IPS DF 19.7 (cell line): Measurements from ENCODE around the gene KRT9.

Experiments used
- DNase-seq: peaks from one replicate; pipeline ENCODE4 v3.0.0-alpha.2; 2013; ENCODE audit warnings: low read depth, low spot score

KRT9 gene

GRCh38 chr17:41530062-41531048, 41.5 kb downstream of the KRT9 start:
- DNase-seq, result no peak

- no peak for DNase-seq
Measured at GRCh38 chr17:41529491-41529915, 42.4 kb downstream of the KRT9 start.

GRCh38 chr17:41528959-41529353, 42.9 kb downstream of the KRT9 start:
- DNase-seq, result no peak

- DNase-seq, result no peak
Measured at GRCh38 chr17:41527063-41528023, 44.5 kb downstream of the KRT9 start.

DNA sequence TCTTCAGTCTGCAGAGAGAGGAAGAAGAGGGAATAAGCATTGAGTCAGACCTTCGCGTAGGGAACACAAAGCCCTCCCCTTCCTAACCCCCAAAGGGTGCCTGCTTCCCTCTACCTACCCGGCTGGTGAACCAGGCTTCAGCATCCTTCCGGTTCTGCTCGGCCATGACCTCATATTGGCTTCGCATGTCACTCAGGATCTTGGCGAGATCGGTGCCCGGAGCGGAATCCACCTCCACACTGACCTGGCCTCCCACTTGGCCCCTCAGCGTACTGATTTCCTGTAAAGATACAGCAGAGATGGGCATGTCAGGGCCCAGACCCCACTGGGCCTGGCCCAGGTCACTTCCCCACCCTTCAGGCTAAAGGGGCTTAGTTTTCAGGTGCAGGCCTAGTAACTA, 47.6 kb downstream of the KRT9 start:
- no peak for DNase-seq

- DNase-seq, result no peak
Measured at GRCh38 chr17:41523787-41524186, 48.1 kb downstream of the KRT9 start.

- no peak for DNase-seq
Measured at GRCh38 chr17:41523225-41523593, 48.6 kb downstream of the KRT9 start.

DNA sequence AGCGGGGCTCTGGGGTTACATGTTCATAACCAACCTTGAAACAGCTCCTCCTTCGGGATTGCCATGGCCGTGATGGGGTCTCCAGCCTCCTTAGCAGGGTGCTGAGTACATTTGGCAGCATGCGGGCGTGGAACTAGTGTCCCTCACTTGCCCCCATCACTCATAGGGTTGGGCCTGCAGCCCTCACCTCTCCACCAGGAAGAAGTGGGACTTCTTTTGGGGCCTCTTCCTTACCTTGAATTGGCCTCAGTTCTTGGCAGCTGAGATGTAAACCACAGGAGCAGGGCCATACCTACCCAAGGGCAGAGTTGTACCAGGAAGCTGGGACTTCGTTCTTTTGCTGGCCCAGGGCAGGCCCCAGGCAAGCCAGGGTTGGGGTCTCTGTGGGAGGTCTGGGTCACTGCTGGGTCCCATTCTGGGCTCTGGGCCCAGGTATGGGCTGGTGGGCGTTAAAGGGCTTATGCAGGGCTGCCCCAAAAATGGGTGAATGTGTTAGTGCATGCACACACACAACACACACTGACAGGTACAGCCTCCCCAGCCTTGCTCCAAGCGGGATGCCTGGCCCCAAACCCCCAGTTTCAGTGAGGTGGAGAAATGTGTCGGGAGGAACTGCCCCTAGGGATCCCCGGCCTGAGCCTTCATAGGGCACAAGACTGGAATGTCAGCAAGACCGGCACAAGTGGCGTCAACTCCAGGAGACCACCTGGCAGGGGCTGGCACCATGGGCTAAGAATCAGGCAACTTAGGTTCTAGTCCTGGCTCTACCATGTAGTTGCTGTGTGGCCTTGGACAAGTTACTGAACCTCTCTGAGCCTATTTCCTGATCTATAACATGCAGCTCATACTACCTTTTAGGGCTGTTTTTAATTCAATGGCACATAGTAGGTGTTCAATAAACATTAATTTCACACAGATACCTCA, 49.3 kb downstream of the KRT9 start:
- DNase-seq, result no peak

- DNase-seq, result no peak
Measured at GRCh38 chr17:41521574-41522261, 50.1 kb downstream of the KRT9 start.

- DNase-seq, result no peak
Measured at GRCh38 chr17:41520821-41521521, 50.9 kb downstream of the KRT9 start.

DNA sequence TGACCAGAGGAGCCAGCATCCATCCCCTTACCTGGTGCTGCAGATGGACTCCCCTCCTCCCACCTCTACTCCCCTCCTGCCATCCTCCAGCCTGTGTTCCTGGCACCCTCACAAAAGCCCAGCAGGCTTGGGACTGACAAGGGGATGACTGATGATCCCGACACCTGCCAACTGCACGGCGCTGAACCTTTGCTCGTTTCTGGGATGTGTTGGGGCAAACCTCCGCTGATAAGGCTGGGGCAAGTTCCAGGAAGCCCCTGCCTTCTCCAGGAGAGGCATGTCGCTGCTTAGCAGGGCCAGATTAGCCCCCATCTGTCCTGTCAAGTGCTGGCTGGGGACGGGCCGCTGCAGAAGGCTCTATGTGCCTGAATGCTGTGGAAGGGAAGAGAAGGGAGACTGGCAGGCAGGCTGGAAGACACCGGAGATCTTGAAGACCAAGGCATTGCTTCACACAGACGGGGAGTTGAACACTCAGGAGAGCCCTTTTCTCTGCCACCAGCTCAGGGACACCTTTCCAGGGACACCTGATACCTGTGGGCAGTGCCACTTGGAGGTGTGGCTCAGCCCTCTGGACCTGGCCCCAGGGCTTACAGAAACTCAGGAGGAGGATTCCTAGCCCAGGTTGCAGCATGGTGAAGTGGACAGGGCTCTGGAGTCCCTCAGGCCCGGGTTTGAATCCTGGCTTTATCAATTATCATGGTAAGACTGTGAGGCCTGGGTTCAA, 52.2 kb downstream of the KRT9 start:
- no peak for DNase-seq

DNA sequence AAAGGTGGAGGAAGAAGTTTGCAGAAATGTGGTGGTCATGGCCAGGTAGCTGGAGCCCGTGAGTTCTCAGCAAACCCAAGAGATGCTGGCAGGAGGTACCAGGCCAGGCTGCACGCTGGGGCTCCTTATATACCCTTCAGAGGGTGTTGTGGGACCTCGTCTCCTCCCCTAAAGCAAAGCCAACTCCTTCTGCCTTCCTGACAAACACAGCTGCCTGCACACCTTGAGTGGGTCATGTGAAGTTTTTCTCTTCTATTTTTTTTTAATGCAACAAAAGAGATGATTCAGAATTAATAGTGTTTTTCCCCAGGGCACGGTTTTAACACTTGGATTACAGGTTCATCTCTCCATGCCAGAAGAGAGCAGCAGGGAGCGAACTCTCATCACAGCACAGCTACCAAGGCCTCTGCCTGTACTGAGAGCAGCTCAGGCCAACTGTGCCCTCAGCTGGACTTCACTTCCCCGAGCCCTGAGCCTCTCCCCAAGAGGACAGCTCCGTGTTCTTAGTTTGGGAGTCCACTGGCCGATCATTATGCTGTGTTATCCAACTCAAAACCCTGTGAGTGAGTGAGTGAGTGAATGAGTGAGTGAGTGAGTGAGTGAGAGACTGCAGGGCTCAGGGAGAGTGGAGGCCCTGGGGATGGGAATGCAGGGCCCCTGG, 52.9 kb downstream of the KRT9 start, which contains the start of gene KRT15:
TSS of gene KRT15 (minus strand) at position 102 of the 661 bp plus-strand sequence. CDS start at position 39, 63 bp downstream.
- no peak for DNase-seq

GRCh38 chr17:41518031-41518430, 53.8 kb downstream of the KRT9 start:
- no peak for DNase-seq

- DNase-seq, result no peak
Measured at GRCh38 chr17:41516830-41517283, 55.0 kb downstream of the KRT9 start.

- no peak for DNase-seq
Measured at GRCh38 chr17:41516147-41516829, 55.6 kb downstream of the KRT9 start.
